Choroid plexus epithelial cell (primary cell): ENCODE results near the gene SYNJ2.

Experiments used
- DNase-seq: peaks from one replicate; pipeline ENCODE4 v3.0.0-alpha.2; 2010; ENCODE audit warnings: low read depth
- H3K4me3 ChIP-seq: 2 replicates; pipeline ENCODE4 v1.5.1; 2011; ENCODE audit warnings: low read depth, mild to moderate bottlenecking, control low read depth, low read length, moderate library complexity
- CTCF ChIP-seq: conservative IDR thresholded peaks from 2 replicates; pipeline ENCODE4 v1.5.1; 2011; ENCODE audit warnings: low read depth, mild to moderate bottlenecking, control low read depth, inconsistent platforms, low read length, moderate library complexity

Gene SYNJ2

GRCh38 chr6:158021814-158022748 lies 40.4 kb downstream of the SYNJ2 start:
- no peak for DNase-seq
- TF ChIP-seq CTCF: no peak
- H3K4me3 ChIP-seq: no peak overlapping the region

GRCh38 chr6:158022749-158023596 lies 41.3 kb downstream of the SYNJ2 start:
- TF ChIP-seq CTCF: no peak
- DNase-seq: no peak
- H3K4me3 ChIP-seq: no peak overlapping the region

DNA sequence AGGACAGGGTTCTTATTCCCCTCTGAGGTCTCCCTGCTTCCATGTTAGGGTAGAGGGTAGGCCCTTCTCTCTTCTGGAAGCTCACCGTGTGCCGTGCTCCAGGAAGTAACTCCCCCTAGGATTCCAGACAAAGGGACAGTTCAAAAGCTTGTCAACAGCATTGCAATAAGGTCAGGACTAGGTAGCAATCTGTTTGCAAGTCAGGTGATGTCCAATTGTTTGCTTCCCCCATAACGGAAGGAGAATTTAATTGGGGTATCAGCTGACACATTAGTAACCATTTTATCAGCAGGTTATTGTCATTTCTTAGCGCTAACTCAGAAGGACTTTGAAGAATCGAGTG lies 41.9 kb downstream of the SYNJ2 start:
- no peak for TF ChIP-seq CTCF
- no peak for DNase-seq
- no peak overlapping the region for H3K4me3 ChIP-seq

GRCh38 chr6:158024566-158025297 lies 43.1 kb downstream of the SYNJ2 start:
- H3K4me3 ChIP-seq: no peak overlapping the region
- no peak for TF ChIP-seq CTCF
- no peak for DNase-seq

- TF ChIP-seq CTCF: peak; percentile 73
- H3K4me3 ChIP-seq: peak overlapping the region; percentile 24
These were observed 44.6 kb downstream of the SYNJ2 start for GRCh38 chr6:158026054-158026900.

More at GRCh38 chr6:158026054-158026900, 44.6 kb downstream of the SYNJ2 start:
- DNase-seq: peak; percentile 99
